ENCODE results near the gene LRRC55. TPM values are rescaled to one million over a fixed set of nuclear protein-coding genes. Genes with fewer than 3 reads are reported as not detected.

Gene LRRC55
- total RNA-seq, 1 experiment from 2014 or later, result not detected

- TF ChIP-seq CEBPB (IDR thresholded peaks at IDR 0.05; ENCODE audit: low read depth), result no peak
- TF ChIP-seq EZH2phosphoT487 (IDR thresholded peaks at IDR 0.05; ENCODE audit: borderline replicate concordance), result no peak
- no peak for TF ChIP-seq SP1 (IDR thresholded peaks at IDR 0.05; ENCODE audit: low read depth)
- TF ChIP-seq ZNF274 (IDR thresholded peaks at IDR 0.05; ENCODE audit: low read depth, low read length), result no peak
- no peak for TF ChIP-seq CTCF (IDR thresholded peaks at IDR 0.05 in 2 of 3, conservative IDR thresholded peaks at IDR 0.05 in 1 of 3; ENCODE audit: borderline replicate concordance in 1 of 3, insufficient read depth in 1 of 3, low read depth in 2 of 3, low read length in 2 of 3)
- no peak for TF ChIP-seq JUND (IDR thresholded peaks at IDR 0.05)
- no peak for TF ChIP-seq RAD21 (IDR thresholded peaks at IDR 0.05; ENCODE audit: low read depth)
- no peak for TF ChIP-seq FOSL1 (IDR thresholded peaks at IDR 0.05; ENCODE audit: low read depth)
- TF ChIP-seq TCF7L2 (IDR thresholded peaks at IDR 0.05; ENCODE audit: borderline replicate concordance, extremely low read depth, insufficient read depth, insufficient read length), result no peak
- TF ChIP-seq YY1 (IDR thresholded peaks at IDR 0.05; ENCODE audit: extremely low read depth, insufficient replicate concordance, low read depth, low read length), result no peak
- no peak for TF ChIP-seq REST (IDR thresholded peaks at IDR 0.05; ENCODE audit: low read depth)
- no peak for TF ChIP-seq EGR1 (IDR thresholded peaks at IDR 0.05; ENCODE audit: low read depth)
- no peak for TF ChIP-seq ATF3 (IDR thresholded peaks at IDR 0.05)
- no peak for TF ChIP-seq POLR2AphosphoS5 (IDR thresholded peaks at IDR 0.05; ENCODE audit: low read depth, low read length)
- H3K9ac ChIP-seq (ENCODE audit: low read length), result no peak overlapping the region
- RAD21 ChIA-PET (ENCODE audit: low non-redundant PET in 1 of 2, low total read pairs in 2 of 2, uncharacterized antibody in 2 of 2, unreplicated experiment in 2 of 2), result no interaction called here
- H3K79me2 ChIP-seq (ENCODE audit: insufficient read depth, low read length), result no peaks in the 10 kb centered on the region
- no peaks in the 10 kb centered on the region for H3K36me3 ChIP-seq (ENCODE audit: control insufficient read depth in 1 of 2, insufficient read depth in 2 of 2, low read length in 2 of 2)
- H3K4me1 ChIP-seq (ENCODE audit: control insufficient read depth in 1 of 2, insufficient read depth in 2 of 2, low read length in 2 of 2), result no peaks in the 10 kb centered on the region
- no peak overlapping the region for H3K27ac ChIP-seq (ENCODE audit: low read depth, low read length)
- H3K9me3 ChIP-seq (ENCODE audit: control insufficient read depth in 1 of 2, insufficient read depth in 1 of 2, low read depth in 1 of 2, low read length in 2 of 2), result no peaks in the 10 kb centered on the region
- no peak overlapping the region for H3K4me3 ChIP-seq (replicated peaks in 1 of 2; ENCODE audit: low read depth in 1 of 2, low read length in 2 of 2)
- intact Hi-C loops (cut with micrococcal nuclease), result no loop called here
- no peak for ATAC-seq
- no peak overlapping the region for H2AFZ ChIP-seq (ENCODE audit: low read depth, low read length, poor library complexity, severe bottlenecking)
- no peaks in the 10 kb centered on the region for H4K20me1 ChIP-seq (ENCODE audit: insufficient read depth)
- CTCF ChIA-PET, result no interaction called here
- DNase-seq (ENCODE audit: low read depth, low spot score), result no peak
- no peak overlapping the region for H3K4me2 ChIP-seq (ENCODE audit: low read length)
- POLR2A ChIA-PET, result no interaction called here
- BruUV-seq (replicated peaks), result no TSS peak
- no peaks in the 10 kb centered on the region for H3K9me2 ChIP-seq (ENCODE audit: insufficient read depth)
- H3K27me3 ChIP-seq (ENCODE audit: insufficient read depth, low read length), result peaks cover 36% of the 10 kb centered on the region
Observed at GRCh38 chr11:57155838-57156607, 25.7 kb upstream of the LRRC55 start.
